Measurements from ENCODE around the gene LHPP.

DNA sequence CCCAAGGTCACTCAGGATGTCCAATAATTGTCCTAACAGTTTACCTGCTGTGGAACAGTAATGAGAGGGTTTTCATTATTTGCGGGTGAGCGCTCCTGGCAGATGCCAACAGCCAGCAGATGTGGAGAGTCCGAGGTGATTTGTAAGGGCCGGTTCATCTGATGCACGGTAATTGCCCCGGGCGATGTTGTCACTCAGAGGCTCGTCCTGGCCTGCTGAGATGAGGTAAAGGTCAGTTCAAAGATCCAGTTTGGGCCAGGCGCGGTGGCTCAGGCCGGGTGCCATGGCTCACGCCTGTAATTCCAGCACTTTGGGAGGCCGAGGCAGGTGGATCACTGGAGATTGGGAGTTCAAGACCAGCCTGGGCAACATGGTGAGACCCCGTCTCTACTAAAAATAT, 16.9 kb downstream of the LHPP start:
- TF ChIP-seq, protein P1, sequence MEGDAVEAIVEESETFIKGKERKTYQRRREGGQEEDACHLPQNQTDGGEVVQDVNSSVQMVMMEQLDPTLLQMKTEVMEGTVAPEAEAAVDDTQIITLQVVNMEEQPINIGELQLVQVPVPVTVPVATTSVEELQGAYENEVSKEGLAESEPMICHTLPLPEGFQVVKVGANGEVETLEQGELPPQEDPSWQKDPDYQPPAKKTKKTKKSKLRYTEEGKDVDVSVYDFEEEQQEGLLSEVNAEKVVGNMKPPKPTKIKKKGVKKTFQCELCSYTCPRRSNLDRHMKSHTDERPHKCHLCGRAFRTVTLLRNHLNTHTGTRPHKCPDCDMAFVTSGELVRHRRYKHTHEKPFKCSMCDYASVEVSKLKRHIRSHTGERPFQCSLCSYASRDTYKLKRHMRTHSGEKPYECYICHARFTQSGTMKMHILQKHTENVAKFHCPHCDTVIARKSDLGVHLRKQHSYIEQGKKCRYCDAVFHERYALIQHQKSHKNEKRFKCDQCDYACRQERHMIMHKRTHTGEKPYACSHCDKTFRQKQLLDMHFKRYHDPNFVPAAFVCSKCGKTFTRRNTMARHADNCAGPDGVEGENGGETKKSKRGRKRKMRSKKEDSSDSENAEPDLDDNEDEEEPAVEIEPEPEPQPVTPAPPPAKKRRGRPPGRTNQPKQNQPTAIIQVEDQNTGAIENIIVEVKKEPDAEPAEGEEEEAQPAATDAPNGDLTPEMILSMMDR (conservative IDR thresholded peaks at IDR 0.05): no peak
- no peak for TF ChIP-seq EZH2 (IDR thresholded peaks at IDR 0.05; ENCODE audit: low read depth)
